Esophagus squamous epithelium (tissue), 5 donors: Measurements from ENCODE around the gene SGSH. TPM values are rescaled to one million over a fixed set of nuclear protein-coding genes. Genes with fewer than 3 reads are reported as not detected.
"Not testable (repeated sequence)": the region's sequence is repeated elsewhere in the genome, so short reads cannot be mapped to it uniquely, and the experiment has no call there.

ENCODE experiments used
- DNase-seq: peaks from one replicate; lab custom pipeline; 2025; lab: John Stamatoyannopoulos, UW
- H3K27ac ChIP-seq, 4 donors: fragments of 200-600 bp; sonication (generic); one replicate each; pipeline ENCODE4 v1.5.1; 2016 to 2019; ENCODE audit warnings: mild to moderate bottlenecking in 1 of 4
- H3K27me3 ChIP-seq, 4 donors: fragments of 200-600 bp; sonication (generic); 1 replicate in 3 of 4; 2 replicates in 1 of 4; pipeline versions ENCODE4 v1.5.1 to v1.6.0; 2017 to 2021; ENCODE audit warnings: antibody characterized with exemption in 1 of 4
- H3K36me3 ChIP-seq, 3 donors: fragments of 200-600 bp; sonication (generic); one replicate each; pipeline ENCODE4 v1.5.1; 2016 to 2019
- H3K4me1 ChIP-seq, 3 donors: fragments of 200-600 bp; sonication (generic); one replicate each; pipeline ENCODE4 v1.5.1; 2017 to 2019
- H3K4me3 ChIP-seq, 4 donors: fragments of 200-600 bp; sonication (generic); 1 replicate in 3 of 4; 2 replicates in 1 of 4; pipeline ENCODE4 v1.5.1; 2016 to 2019; ENCODE audit warnings: mild to moderate bottlenecking in 2 of 4, moderate library complexity in 1 of 4
- H3K9me3 ChIP-seq, 3 donors: fragments of 200-600 bp; sonication (generic); one replicate each; pipeline ENCODE4 v1.5.1; 2016 to 2019
- CTCF ChIP-seq, 6 experiments: fragments of 450-650 bp in 4 of 6; fragments of 200-600 bp in 2 of 6; sonication (generic) in 2 of 6; IDR thresholded peaks; one replicate each; pipeline ENCODE4 v1.5.1; 2016 to 2019; ENCODE audit warnings: antibody characterized with exemption in 6 of 6, mild to moderate bottlenecking in 4 of 6, moderate library complexity in 4 of 6
- POLR2A ChIP-seq, 4 donors: fragments of 450-650 bp; IDR thresholded peaks; one replicate each; pipeline ENCODE4 v1.6.1; 2017; ENCODE audit warnings: antibody characterized with exemption in 4 of 4, mild to moderate bottlenecking in 4 of 4, moderate library complexity in 3 of 4
- WGBS, 2 donors: methylation state at CpG; one replicate each; pipeline ENCODE4 v1.1.5; 2018; 5-methylcytosine and 5-hydroxymethylcytosine counted together
- intact Hi-C: fragments of 100-400 bp; cut with DNase I; formaldehyde crosslinking; loops from one replicate; pipeline ENCODE4 v1.15.0; 2022
- total RNA-seq, 4 donors: library from RNA; depleted of rRNA; stranded (reverse); fragments of >200 nt; gene quantifications; one replicate each; pipeline ENCODE4 v1.1.0, GENCODE V29; 2016
- donor health status: DM: yes; HTN: yes; CAD: no.

The SGSH gene
- total RNA-seq, 4 donors from 2014 or later: 8.7 to 18.7 (median 12.9) TPM

DNA sequence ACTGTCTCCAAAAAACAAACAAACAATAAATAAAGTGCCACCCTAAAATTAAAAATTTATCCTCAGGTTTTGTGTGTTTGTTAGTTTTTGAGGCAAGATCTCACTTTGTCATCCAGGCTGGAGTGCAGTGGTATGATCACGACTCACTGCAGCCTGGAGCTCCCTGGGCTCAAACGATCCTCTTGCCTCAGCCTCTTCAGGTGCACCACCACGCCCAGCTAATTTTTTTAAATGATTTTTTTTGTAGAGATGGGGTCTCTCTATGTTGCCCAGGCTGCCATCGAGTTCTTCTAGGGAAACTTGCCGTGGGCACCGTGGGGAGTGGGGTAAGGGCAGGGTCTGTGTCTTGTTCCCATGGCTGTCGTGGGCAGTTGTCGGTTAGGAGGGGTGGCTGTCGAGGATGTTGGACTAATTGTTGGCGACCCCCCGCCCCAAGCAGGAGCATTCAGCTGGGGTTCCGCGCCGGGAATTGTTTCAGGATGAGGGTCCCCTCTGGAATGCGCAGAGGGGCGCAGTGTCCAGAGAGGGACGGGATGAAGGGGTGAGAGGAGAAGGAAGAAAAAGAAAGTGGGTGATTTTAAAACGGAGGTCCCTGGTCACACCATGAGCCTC, 39.4 kb upstream of the SGSH start:
- TF ChIP-seq POLR2A (IDR thresholded peaks at IDR 0.05): no peak
- TF ChIP-seq CTCF (IDR thresholded peaks at IDR 0.05): no peak
- peaks cover 0 to 10% (median 0%) of the 10 kb centered on the region in 3 donors for H3K36me3 ChIP-seq
- H3K27ac ChIP-seq: peak overlapping the region; percentile 83 to 96 (median 94)
- DNase-seq: no peak
- no peaks in the 10 kb centered on the region for H3K9me3 ChIP-seq
- peaks cover 42 to 90% (median 48%) of the 10 kb centered on the region in 3 donors for H3K4me1 ChIP-seq
- 53 to 56% methylated on average over 11 to 13 of the region's 18 CpGs for WGBS, 2 donors
- peak overlapping the region; percentile 60 to 92 (median 76) for H3K4me3 ChIP-seq
- intact Hi-C loops: no loop called here
- H3K27me3 ChIP-seq: no peaks in the 10 kb centered on the region

DNA sequence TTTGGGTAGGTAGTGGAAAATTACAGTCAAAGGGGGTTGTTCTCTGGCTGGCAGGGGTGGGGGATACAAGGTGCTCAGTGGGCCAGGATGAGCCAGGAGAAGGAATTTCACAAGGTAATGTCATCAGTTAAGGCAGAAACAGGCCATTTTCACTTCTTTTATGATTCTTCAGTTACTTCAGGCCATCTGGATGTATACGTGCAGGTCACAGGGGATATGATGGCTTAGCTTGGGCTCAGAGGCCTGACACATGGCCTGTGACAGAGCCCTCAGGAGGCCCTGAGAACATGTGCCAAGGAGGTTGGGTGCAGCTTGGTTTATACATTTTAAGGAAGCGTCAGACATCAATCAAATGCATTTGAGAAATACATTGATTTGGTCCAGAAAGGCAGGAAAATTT, 38.2 kb upstream of the SGSH start:
- WGBS, 2 donors: 86 to 90% methylated on average over 2 of the region's 2 CpGs
- H3K4me1 ChIP-seq: peaks cover 39 to 90% (median 40%) of the 10 kb centered on the region in 3 donors
- H3K9me3 ChIP-seq, intact Hi-C loops, H3K4me3 ChIP-seq, H3K36me3 ChIP-seq, DNase-seq, H3K27me3 ChIP-seq: not testable (repeated sequence)
- H3K27ac ChIP-seq: peak overlapping the region; percentile 1 to 95 (median 55)

DNA sequence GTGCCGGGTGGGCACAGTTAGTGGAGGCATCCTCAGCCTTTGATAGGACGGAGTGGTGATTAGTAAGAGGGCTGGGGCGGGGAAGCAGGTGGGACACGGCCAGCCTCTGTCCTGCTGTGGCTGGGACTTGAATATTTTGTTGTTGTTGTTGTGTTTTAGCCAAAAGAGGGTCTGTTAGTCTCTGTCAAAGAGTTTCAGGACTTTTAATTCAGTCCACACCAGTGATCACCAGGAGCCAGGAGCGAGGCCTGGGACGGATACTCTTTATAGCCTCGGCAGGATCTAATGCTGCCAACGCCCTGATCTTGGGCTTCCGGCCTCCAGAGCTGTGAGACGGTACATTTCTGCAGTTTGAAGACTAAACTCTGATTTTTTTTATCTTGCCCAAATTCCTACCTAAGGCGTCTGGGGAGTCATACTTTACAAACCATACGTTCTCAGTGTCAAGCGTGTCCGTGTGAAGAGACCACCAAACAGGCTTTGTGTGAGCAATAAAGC, 37.6 kb upstream of the SGSH start:
- H3K36me3 ChIP-seq: no peaks in the 10 kb centered on the region
- intact Hi-C loops: no loop called here
- H3K4me3 ChIP-seq: no peak overlapping the region
- H3K27me3 ChIP-seq: no peaks in the 10 kb centered on the region
- no peak for DNase-seq
- H3K4me1 ChIP-seq: peaks cover 34 to 90% (median 35%) of the 10 kb centered on the region in 3 donors
- no peaks in the 10 kb centered on the region for H3K9me3 ChIP-seq
- TF ChIP-seq POLR2A (IDR thresholded peaks at IDR 0.05) (no peak), CTCF (IDR thresholded peaks at IDR 0.05) (no peak)
- 67 to 89% methylated on average over 11 to 13 of the region's 14 CpGs for WGBS, 2 donors
- peak overlapping the region; percentile 36 to 95 (median 56) for H3K27ac ChIP-seq

- peaks cover 21 to 75% (median 22%) of the 10 kb centered on the region in 3 donors for H3K4me1 ChIP-seq
- DNase-seq: no peak
- peaks cover 0 to 13% (median 0%) of the 10 kb centered on the region in 3 donors for H3K36me3 ChIP-seq
- H3K9me3 ChIP-seq: no peaks in the 10 kb centered on the region
- TF ChIP-seq CTCF (IDR thresholded peaks at IDR 0.05) (no peak), POLR2A (IDR thresholded peaks at IDR 0.05) (no peak)
- intact Hi-C loops: no loop called here
- WGBS, 2 donors: 86 to 96% methylated on average over 5 of the region's 5 CpGs
- peak overlapping the region in 3 of 4 donors; percentile 21 to 95 (median 78) for H3K27ac ChIP-seq
- no peaks in the 10 kb centered on the region for H3K27me3 ChIP-seq
- no peak overlapping the region for H3K4me3 ChIP-seq
Measured at GRCh38 chr17:80256034-80256350, 35.9 kb upstream of the SGSH start.

GRCh38 chr17:80254396-80255251, 34.5 kb upstream of the SGSH start:
- no peaks in the 10 kb centered on the region for H3K27me3 ChIP-seq
- H3K27ac ChIP-seq: peak overlapping the region; percentile 78 to 88 (median 85)
- H3K9me3 ChIP-seq: no peaks in the 10 kb centered on the region
- peaks cover 0 to 24% (median 0%) of the 10 kb centered on the region in 3 donors for H3K36me3 ChIP-seq
- H3K4me1 ChIP-seq: peaks cover 16 to 70% (median 20%) of the 10 kb centered on the region in 3 donors
- intact Hi-C loops: no loop called here
- TF ChIP-seq CTCF (IDR thresholded peaks at IDR 0.05): no peak
- peak in 1 of 4 donors; percentile 8 for TF ChIP-seq POLR2A (IDR thresholded peaks at IDR 0.05)
- peak overlapping the region in 1 of 4 donors; percentile 22 for H3K4me3 ChIP-seq
- no peak for DNase-seq
- WGBS, 2 donors: 30 to 40% methylated on average over 13 of the region's 13 CpGs
